NCI-H128 (cell line): ENCODE measurements around the gene BMP6.

ENCODE experiments used
- DNase-seq: peaks from one replicate; lab custom pipeline; 2025; ENCODE audit not compliant: unreplicated experiment; lab: John Stamatoyannopoulos, UW

BMP6 gene

GRCh38 chr6:7901056-7901455, 175.2 kb downstream of the BMP6 start:
- no peak for DNase-seq

- DNase-seq: no peak
Observed at GRCh38 chr6:7901780-7902179, 175.9 kb downstream of the BMP6 start.

- no peak for DNase-seq
Observed at GRCh38 chr6:7902221-7902620, 176.3 kb downstream of the BMP6 start.

GRCh38 chr6:7902867-7903266, 177.0 kb downstream of the BMP6 start:
- DNase-seq: no peak

GRCh38 chr6:7903673-7904072, 177.8 kb downstream of the BMP6 start:
- DNase-seq: no peak

- no peak for DNase-seq
Observed at GRCh38 chr6:7904654-7905319, 178.9 kb downstream of the BMP6 start.

GRCh38 chr6:7905416-7905815, 179.5 kb downstream of the BMP6 start:
- DNase-seq: no peak

GRCh38 chr6:7906741-7907140, 180.8 kb downstream of the BMP6 start:
- DNase-seq: no peak

GRCh38 chr6:7907159-7907558, 181.3 kb downstream of the BMP6 start:
- no peak for DNase-seq

GRCh38 chr6:7909323-7910276, 183.7 kb downstream of the BMP6 start:
- DNase-seq: no peak

- DNase-seq: no peak
Observed at GRCh38 chr6:7910298-7910653, 184.4 kb downstream of the BMP6 start.

GRCh38 chr6:7910654-7911344, 184.9 kb downstream of the BMP6 start, which contains the start of gene TXNDC5:
Gene TXNDC5, minus strand, starts transcription at chr6:7910788. Its CDS starts 12 bp downstream, at chr6:7910776.
- peak; percentile 24 for DNase-seq

- no peak for DNase-seq
Observed at GRCh38 chr6:7911345-7911725, 185.4 kb downstream of the BMP6 start.

GRCh38 chr6:7912024-7912423, 186.1 kb downstream of the BMP6 start:
- no peak for DNase-seq

- DNase-seq: no peak
Observed at GRCh38 chr6:7912736-7913517, 187.0 kb downstream of the BMP6 start.

GRCh38 chr6:7914311-7914710, 188.4 kb downstream of the BMP6 start:
- no peak for DNase-seq

- DNase-seq: no peak
Observed at GRCh38 chr6:7914991-7915789, 189.3 kb downstream of the BMP6 start.

GRCh38 chr6:7916959-7917358, 191.1 kb downstream of the BMP6 start:
- no peak for DNase-seq

GRCh38 chr6:7917729-7918128, 191.8 kb downstream of the BMP6 start:
- no peak for DNase-seq

GRCh38 chr6:7918403-7918802, 192.5 kb downstream of the BMP6 start:
- DNase-seq: no peak
